T-helper 17 cell (primary cell): ENCODE measurements around the gene SMIM35. TPM values are rescaled to one million over a fixed set of nuclear protein-coding genes. Genes with fewer than 3 reads are reported as not detected.

Source experiments
- ATAC-seq: fragments of 150-1000 bp; cut with Tn5 transposase; 2 replicates; pipeline ENCODE4 v1.10.0; 2021; ENCODE audit warnings: mild to moderate bottlenecking, moderate library complexity
- DNase-seq, 3 donors: peaks; one replicate each; pipeline versions ENCODE4 v3.0.0 to v3.0.0-alpha.2; 2020 to 2021
- H3K9me3 ChIP-seq: one replicate; pipeline ENCODE4 v1.7.0; 2013; ENCODE audit warnings: low read length, mild to moderate bottlenecking; ENCODE audit not compliant: control insufficient read depth, poor library complexity, severe bottlenecking
- H3K27ac Mint-ChIP-seq: one replicate; pipeline ENCODE4 v1.8.0; 2022; ENCODE audit warnings: mild to moderate bottlenecking, moderate library complexity, mixed read lengths
- H3K27me3 Mint-ChIP-seq: one replicate; pipeline ENCODE4 v1.8.0; 2022; ENCODE audit warnings: mixed read lengths
- H3K36me3 Mint-ChIP-seq: one replicate; pipeline ENCODE4 v1.8.0; 2022; ENCODE audit warnings: low read depth, mixed read lengths
- H3K4me1 Mint-ChIP-seq: one replicate; pipeline ENCODE4 v1.8.0; 2022; ENCODE audit warnings: mild to moderate bottlenecking, mixed read lengths
- H3K4me3 Mint-ChIP-seq: one replicate; pipeline ENCODE4 v1.8.0; 2022; ENCODE audit warnings: mild to moderate bottlenecking, moderate library complexity, mixed read lengths
- total RNA-seq, 4 donors: library from RNA in 2 of 4; stranded (reverse) in 2 of 4; gene quantifications; one replicate each; pipeline ENCODE4 v1.2.3 and lab custom pipeline; 2022 to 2026

Gene SMIM35
- total RNA-seq (under 1 TPM; 0.13 to 0.30 TPM), total RNA-seq (lab: John Stamatoyannopoulos, UW) (0 to 1.7 reads per million in 2 donors)

DNA sequence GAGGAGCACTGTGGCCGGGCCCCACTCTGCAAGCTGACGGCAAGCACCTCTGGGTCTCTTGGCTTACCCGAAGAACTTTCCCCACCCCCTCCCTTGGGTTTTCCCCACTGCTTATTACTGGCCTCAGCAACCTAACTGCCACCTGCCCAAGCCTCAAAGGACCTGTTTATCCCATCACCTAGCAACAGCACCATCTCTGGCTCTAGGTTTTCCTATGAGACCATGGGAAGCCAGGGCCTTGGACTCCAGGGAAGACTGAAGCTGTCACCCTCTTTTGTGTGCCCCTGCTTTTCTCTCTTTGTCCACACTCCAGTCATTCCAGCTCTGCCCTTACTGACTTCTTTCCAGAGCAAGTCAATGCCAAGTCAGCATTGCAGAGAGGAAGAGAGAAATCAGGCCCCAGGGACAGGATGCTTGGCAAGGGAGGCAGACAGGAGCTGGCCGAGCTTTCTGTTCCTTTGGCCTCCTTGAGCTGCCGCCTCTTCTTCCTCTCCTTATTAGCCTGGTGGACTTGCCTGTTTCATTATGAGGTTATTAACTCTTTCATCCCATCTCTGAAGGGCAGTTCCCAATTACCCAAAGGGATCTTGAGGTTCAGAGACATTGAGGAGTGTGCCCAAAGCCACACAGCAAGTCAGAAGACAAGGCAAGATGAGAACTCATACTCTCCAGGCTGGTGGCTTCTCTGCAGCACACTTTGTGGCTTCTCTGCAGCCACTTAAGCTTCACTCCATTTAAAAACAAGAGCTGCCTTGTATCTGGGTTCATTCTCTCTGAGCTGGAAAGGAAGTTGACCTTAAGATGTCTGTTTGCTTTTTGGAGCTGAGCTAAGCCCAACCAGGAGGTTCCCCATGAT lies at the start of gene SMIM35:
SMIM35 (minus strand) TSS at position 51 of the 856 bp plus-strand sequence. CDS start 206 bp downstream, outside the sequence.
- Mint-ChIP-seq H3K27me3 (peaks cover 20% of the 10 kb centered on the region), H3K4me3 (no peak within 1 kb of the TSS), H3K4me1 (peaks cover 3% of the 10 kb centered on the region), H3K27ac (no peak within 1 kb of the TSS), H3K36me3 (peaks cover 2% of the 10 kb centered on the region)
- H3K9me3 ChIP-seq: no peaks in the 10 kb centered on the region
- no peak for ATAC-seq
- DNase-seq: no peak

DNA sequence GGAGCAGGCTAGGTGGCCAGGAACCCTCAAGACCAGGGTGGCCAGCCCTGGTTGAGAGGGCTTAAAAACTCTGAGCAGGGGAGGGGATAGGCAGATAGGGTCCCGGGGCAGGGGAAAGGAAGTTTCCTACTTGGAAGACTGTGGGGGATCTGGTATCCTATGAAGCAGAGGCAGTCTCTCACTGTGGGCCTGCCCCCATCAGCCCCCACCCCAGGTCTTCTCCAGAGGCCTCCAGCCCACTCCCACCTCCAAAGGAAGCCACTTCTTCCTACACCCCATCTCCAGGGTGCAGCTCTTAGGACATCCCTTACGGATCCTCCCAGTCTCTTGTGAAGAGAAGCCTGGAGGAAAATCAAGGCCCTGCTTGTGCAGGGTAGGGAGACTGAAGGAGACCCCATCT lies 49.6 kb upstream of the SMIM35 start:
- peaks cover 3% of the 10 kb centered on the region for H3K4me1 Mint-ChIP-seq
- H3K36me3 Mint-ChIP-seq: no peaks in the 10 kb centered on the region
- H3K27me3 Mint-ChIP-seq: peaks cover 60% of the 10 kb centered on the region
- DNase-seq: no peak
- no peak overlapping the region for H3K4me3 Mint-ChIP-seq
- H3K9me3 ChIP-seq: no peaks in the 10 kb centered on the region
- ATAC-seq: no peak
- no peak overlapping the region for H3K27ac Mint-ChIP-seq

DNA sequence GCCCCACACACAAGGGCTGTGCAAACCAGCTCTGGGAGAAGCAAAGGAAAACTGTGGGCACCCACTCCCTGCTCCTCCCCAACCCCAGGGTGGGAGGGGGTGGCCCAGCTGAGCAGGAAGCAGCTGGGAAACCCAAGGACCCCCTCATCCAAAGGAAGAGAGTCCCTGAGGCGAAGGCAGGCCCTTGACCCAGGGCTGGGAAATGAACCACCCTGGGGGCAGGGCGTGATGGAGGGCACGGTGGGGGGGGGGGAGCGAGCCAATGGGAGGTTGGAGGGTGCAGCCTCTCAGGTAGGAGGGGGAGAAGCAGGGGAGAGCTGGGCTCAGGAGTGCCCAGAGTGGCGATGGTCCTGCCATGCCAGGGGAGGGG lies 49.0 kb upstream of the SMIM35 start:
- no peak for ATAC-seq
- H3K36me3 Mint-ChIP-seq: no peaks in the 10 kb centered on the region
- no peaks in the 10 kb centered on the region for H3K9me3 ChIP-seq
- H3K27ac Mint-ChIP-seq: no peak overlapping the region
- no peak overlapping the region for H3K4me3 Mint-ChIP-seq
- peaks cover 3% of the 10 kb centered on the region for H3K4me1 Mint-ChIP-seq
- no peak for DNase-seq
- H3K27me3 Mint-ChIP-seq: peaks cover 56% of the 10 kb centered on the region

- Mint-ChIP-seq H3K36me3 (no peaks in the 10 kb centered on the region), H3K27me3 (peaks cover 50% of the 10 kb centered on the region), H3K4me1 (peaks cover 3% of the 10 kb centered on the region), H3K4me3 (no peak overlapping the region), H3K27ac (no peak overlapping the region)
- H3K9me3 ChIP-seq: no peaks in the 10 kb centered on the region
- DNase-seq (no peak), ATAC-seq (no peak)
Observed at GRCh38 chr11:118135051-118135795, 48.5 kb upstream of the SMIM35 start.

DNA sequence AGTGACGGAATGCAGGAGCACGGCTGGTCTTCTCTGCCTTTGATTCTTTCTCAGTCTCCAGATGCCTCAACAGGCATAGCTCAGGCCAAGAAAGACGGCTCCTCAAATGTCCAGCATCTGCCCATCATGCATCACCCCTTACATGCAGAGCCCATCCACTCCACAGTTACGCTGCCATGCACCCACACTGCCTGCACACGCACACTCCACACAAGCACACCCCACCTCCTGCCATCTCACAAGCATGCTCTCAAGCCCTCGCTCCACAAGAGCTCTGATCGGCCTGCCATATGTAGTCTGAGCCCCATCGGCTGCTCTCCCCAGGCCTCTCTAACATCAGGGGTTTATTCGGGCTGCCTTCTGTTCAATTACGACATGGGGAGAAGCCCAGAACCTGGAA lies 47.1 kb upstream of the SMIM35 start:
- ATAC-seq (no peak), DNase-seq (no peak)
- no peak overlapping the region for H3K4me3 Mint-ChIP-seq
- H3K4me1 Mint-ChIP-seq: peaks cover 3% of the 10 kb centered on the region
- no peaks in the 10 kb centered on the region for H3K9me3 ChIP-seq
- no peaks in the 10 kb centered on the region for H3K36me3 Mint-ChIP-seq
- H3K27me3 Mint-ChIP-seq: peaks cover 40% of the 10 kb centered on the region
- H3K27ac Mint-ChIP-seq: no peak overlapping the region

GRCh38 chr11:118132385-118133151 lies 45.8 kb upstream of the SMIM35 start:
- Mint-ChIP-seq H3K27me3 (peaks cover 34% of the 10 kb centered on the region), H3K4me1 (peaks cover 3% of the 10 kb centered on the region), H3K27ac (no peak overlapping the region), H3K36me3 (no peaks in the 10 kb centered on the region), H3K4me3 (no peak overlapping the region)
- no peaks in the 10 kb centered on the region for H3K9me3 ChIP-seq
- ATAC-seq (no peak), DNase-seq (no peak)

GRCh38 chr11:118129471-118130172 lies 42.9 kb upstream of the SMIM35 start:
- DNase-seq (no peak), ATAC-seq (no peak)
- Mint-ChIP-seq H3K27me3 (peaks cover 31% of the 10 kb centered on the region), H3K4me1 (no peaks in the 10 kb centered on the region), H3K36me3 (no peaks in the 10 kb centered on the region), H3K4me3 (no peak overlapping the region), H3K27ac (no peak overlapping the region)
- no peaks in the 10 kb centered on the region for H3K9me3 ChIP-seq

DNA sequence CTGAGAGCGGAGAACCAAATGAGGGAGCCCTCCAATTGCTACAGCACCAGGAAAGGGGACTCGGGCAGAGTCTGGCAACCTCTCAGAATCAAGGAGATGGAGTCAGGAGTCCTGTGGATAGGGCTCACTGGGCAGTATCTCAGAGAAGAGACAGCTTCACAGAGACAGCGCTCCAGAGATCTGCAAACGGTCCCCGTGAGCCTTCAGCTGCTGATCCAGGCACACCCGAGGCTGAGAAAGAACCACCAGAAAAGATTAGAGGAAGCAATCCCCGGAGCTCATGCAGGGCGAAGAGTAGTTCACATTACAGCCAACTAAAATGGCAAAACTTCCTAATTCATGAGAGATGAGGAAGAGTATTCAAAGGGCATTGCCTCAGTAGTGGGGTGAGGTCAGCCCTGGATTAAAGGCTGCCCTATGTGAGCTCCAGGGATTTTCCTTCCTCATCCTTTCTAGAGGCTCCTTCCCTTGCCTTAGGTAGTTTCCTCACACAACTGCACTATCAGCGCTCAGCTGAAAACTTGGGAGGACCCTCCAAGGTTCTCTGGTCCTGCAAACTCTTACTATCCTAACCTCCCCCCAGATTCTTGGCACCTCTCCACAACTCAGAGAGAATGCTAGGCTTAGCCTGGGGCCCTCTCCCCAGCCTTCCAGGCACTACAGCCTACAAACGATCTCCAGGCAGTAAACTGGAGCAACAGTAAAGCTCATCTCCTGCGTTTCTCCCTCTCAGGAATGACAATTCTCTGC lies 42.1 kb upstream of the SMIM35 start:
- no peak overlapping the region for H3K4me3 Mint-ChIP-seq
- no peaks in the 10 kb centered on the region for H3K4me1 Mint-ChIP-seq
- DNase-seq (no peak), ATAC-seq (no peak)
- no peaks in the 10 kb centered on the region for H3K36me3 Mint-ChIP-seq
- H3K27ac Mint-ChIP-seq: no peak overlapping the region
- peaks cover 24% of the 10 kb centered on the region for H3K27me3 Mint-ChIP-seq
- no peaks in the 10 kb centered on the region for H3K9me3 ChIP-seq

GRCh38 chr11:118128310-118128709 lies 41.5 kb upstream of the SMIM35 start:
- DNase-seq (no peak), ATAC-seq (no peak)
- Mint-ChIP-seq H3K27me3 (peaks cover 22% of the 10 kb centered on the region), H3K27ac (no peak overlapping the region), H3K4me1 (no peaks in the 10 kb centered on the region), H3K36me3 (no peaks in the 10 kb centered on the region), H3K4me3 (no peak overlapping the region)
- H3K9me3 ChIP-seq: no peaks in the 10 kb centered on the region

DNA sequence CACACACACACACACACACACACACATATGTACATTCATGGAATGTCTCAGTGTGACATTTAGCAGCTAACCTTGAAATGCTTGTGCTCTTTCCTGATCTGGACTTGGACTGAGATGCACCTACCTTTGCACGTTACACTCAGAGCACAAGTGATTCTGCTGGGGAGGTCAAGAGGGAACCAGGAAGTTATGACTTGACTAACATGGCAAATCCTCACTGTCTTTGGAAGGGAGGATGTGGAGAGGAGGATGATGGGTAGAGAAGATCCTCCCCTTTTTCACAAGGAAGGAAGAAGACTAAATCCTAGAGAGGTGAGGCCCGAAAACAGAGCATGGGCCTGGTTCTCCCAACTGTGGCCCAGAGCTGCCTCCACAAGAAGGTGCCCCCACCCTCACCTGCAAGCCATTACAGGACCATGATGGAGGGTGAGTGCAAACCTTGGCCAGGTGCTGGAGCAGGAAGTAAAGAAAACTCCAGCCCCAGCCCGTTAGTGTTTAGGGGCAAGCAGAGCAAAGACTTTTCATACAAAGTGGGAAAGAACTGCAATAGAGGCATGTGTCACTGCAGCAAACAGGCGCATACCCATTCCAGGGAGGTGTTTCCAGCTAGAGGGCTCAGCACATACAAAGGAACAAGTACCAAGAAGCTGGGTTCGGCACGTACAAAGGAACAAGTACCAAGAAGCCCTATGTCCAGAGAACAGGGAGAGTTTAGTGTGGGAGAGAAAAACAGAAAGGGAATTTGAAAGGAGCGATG lies 39.5 kb upstream of the SMIM35 start:
- Mint-ChIP-seq H3K4me1 (peaks cover 3% of the 10 kb centered on the region), H3K27ac (no peak overlapping the region), H3K4me3 (no peak overlapping the region), H3K27me3 (peaks cover 17% of the 10 kb centered on the region), H3K36me3 (no peaks in the 10 kb centered on the region)
- ATAC-seq: no peak
- no peak for DNase-seq
- no peaks in the 10 kb centered on the region for H3K9me3 ChIP-seq

- ATAC-seq (no peak), DNase-seq (no peak)
- H3K4me3 Mint-ChIP-seq: no peak overlapping the region
- peaks cover 16% of the 10 kb centered on the region for H3K27me3 Mint-ChIP-seq
- H3K4me1 Mint-ChIP-seq: peaks cover 3% of the 10 kb centered on the region
- no peak overlapping the region for H3K27ac Mint-ChIP-seq
- H3K36me3 Mint-ChIP-seq: peaks cover 3% of the 10 kb centered on the region
- no peaks in the 10 kb centered on the region for H3K9me3 ChIP-seq
Observed at GRCh38 chr11:118124929-118125535, 38.3 kb upstream of the SMIM35 start.
